Activated naive CD4-positive, alpha-beta T cell treated with anti-CD3 and anti-CD28 coated beads, Interleukin-2, amount 10 ng/mL, durations not matched to agents 7 days and 5 days (primary cell): ENCODE measurements around the gene RNF222.
"Not testable (repeated sequence)": the region's sequence is repeated elsewhere in the genome, so short reads cannot be mapped to it uniquely, and the experiment has no call there.

Experiments used
- CTCF ChIA-PET: fragments of 350-600 bp; sonication (Branson Sonifier 250); formaldehyde crosslinking; loops from one replicate; lab custom pipeline; 2021; ENCODE audit warnings: antibody characterized with exemption; lab: Charles Lee
- DNase-seq: peaks from one replicate; pipeline ENCODE4 v3.0.0-alpha.2; 2020
- H3K27ac Mint-ChIP-seq: one replicate; pipeline ENCODE4 v1.8.0; 2021; ENCODE audit warnings: mild to moderate bottlenecking, moderate library complexity, mixed read lengths
- H3K27me3 Mint-ChIP-seq: one replicate; pipeline ENCODE4 v1.8.0; 2021; ENCODE audit warnings: mild to moderate bottlenecking, mixed read lengths
- H3K36me3 Mint-ChIP-seq: one replicate; pipeline ENCODE4 v1.8.0; 2021; ENCODE audit warnings: mixed read lengths
- H3K4me1 Mint-ChIP-seq: one replicate; pipeline ENCODE4 v1.8.0; 2021; ENCODE audit warnings: mixed read lengths
- H3K4me3 Mint-ChIP-seq: one replicate; pipeline ENCODE4 v1.8.0; 2021; ENCODE audit warnings: mild to moderate bottlenecking, moderate library complexity, mixed read lengths
- H3K9me3 Mint-ChIP-seq: one replicate; pipeline ENCODE4 v1.8.0; 2021; ENCODE audit warnings: mixed read lengths

The RNF222 gene

GRCh38 chr17:8382880-8383142 is 14.8 kb downstream of the RNF222 start:
- Mint-ChIP-seq H3K36me3 (peaks cover 49% of the 10 kb centered on the region), H3K4me3 (peak overlapping the region; percentile 87), H3K4me1 (peaks cover 67% of the 10 kb centered on the region), H3K27me3 (no peaks in the 10 kb centered on the region), H3K9me3 (no peaks in the 10 kb centered on the region), H3K27ac (peak overlapping the region; percentile 88)
- DNase-seq: no peak
- CTCF ChIA-PET: interaction anchor here (0.7 kb wide), 1 partner anchor 10 kb away, joined by 3 read pairs; no protein-coding TSS in a partner anchor

- Mint-ChIP-seq H3K9me3 (no peaks in the 10 kb centered on the region), H3K4me3 (peak overlapping the region; percentile 87), H3K4me1 (peaks cover 72% of the 10 kb centered on the region), H3K27me3 (no peaks in the 10 kb centered on the region), H3K27ac (peak overlapping the region; percentile 88), H3K36me3 (peaks cover 54% of the 10 kb centered on the region)
- DNase-seq: no peak
- CTCF ChIA-PET: interaction anchor here (0.6 to 0.7 kb wide), 2 partner anchors 11 to 28 kb away, joined by 3 read pairs; no protein-coding TSS in a partner anchor
Measured at GRCh38 chr17:8382052-8382879, 15.4 kb downstream of the RNF222 start.

- DNase-seq: no peak
- peaks cover 68% of the 10 kb centered on the region for H3K36me3 Mint-ChIP-seq
- H3K4me1 Mint-ChIP-seq: peaks cover 81% of the 10 kb centered on the region
- CTCF ChIA-PET: no interaction called here
- H3K27ac Mint-ChIP-seq: peak overlapping the region; percentile 28
- no peaks in the 10 kb centered on the region for H3K27me3 Mint-ChIP-seq
- no peak overlapping the region for H3K4me3 Mint-ChIP-seq
- no peaks in the 10 kb centered on the region for H3K9me3 Mint-ChIP-seq
Measured at GRCh38 chr17:8380049-8380448, 17.6 kb downstream of the RNF222 start.

- Mint-ChIP-seq H3K36me3 (peaks cover 70% of the 10 kb centered on the region), H3K4me1 (peaks cover 72% of the 10 kb centered on the region)
- H3K9me3 Mint-ChIP-seq, H3K27me3 Mint-ChIP-seq, DNase-seq, H3K27ac Mint-ChIP-seq, H3K4me3 Mint-ChIP-seq: not testable (repeated sequence)
- CTCF ChIA-PET: interaction anchor here (1.1 to 1.2 kb wide), 2 partner anchors 369 to 517 kb away, joined by 3 to 4 read pairs; no protein-coding TSS in a partner anchor
Measured at GRCh38 chr17:8378117-8378516, 19.5 kb downstream of the RNF222 start.

GRCh38 chr17:8377422-8377821 is 20.2 kb downstream of the RNF222 start:
- H3K4me1 Mint-ChIP-seq: peaks cover 67% of the 10 kb centered on the region

GRCh38 chr17:8376271-8377067 is 21.2 kb downstream of the RNF222 start, which contains the start of gene KRABD2:
TSS of gene KRABD2 (minus strand) at chr17:8376704.
- H3K4me3 Mint-ChIP-seq: peak within 1 kb of the TSS; percentile 76
- no peaks in the 10 kb centered on the region for H3K27me3 Mint-ChIP-seq
- CTCF ChIA-PET: interaction anchor here (0.6 to 2.2 kb wide), 7 partner anchors 11 to 257 kb away, joined by 3 to 5 read pairs (median 5); no protein-coding TSS in a partner anchor
- peak; percentile 95 for DNase-seq
- peak within 1 kb of the TSS; percentile 86 for H3K27ac Mint-ChIP-seq
- peaks cover 55% of the 10 kb centered on the region for H3K36me3 Mint-ChIP-seq
- no peaks in the 10 kb centered on the region for H3K9me3 Mint-ChIP-seq
- peaks cover 61% of the 10 kb centered on the region for H3K4me1 Mint-ChIP-seq

More at GRCh38 chr17:8377422-8377821, 20.2 kb downstream of the RNF222 start:
- peak overlapping the region; percentile 76 for H3K4me3 Mint-ChIP-seq
- H3K9me3 Mint-ChIP-seq: no peaks in the 10 kb centered on the region
- H3K27ac Mint-ChIP-seq: peak overlapping the region; percentile 86
- CTCF ChIA-PET: interaction anchor here (1.1 to 2.2 kb wide), 8 partner anchors 12 to 518 kb away, joined by 3 to 5 read pairs (median 4); no protein-coding TSS in a partner anchor
- H3K36me3 Mint-ChIP-seq: peaks cover 63% of the 10 kb centered on the region
- DNase-seq: no peak
- H3K27me3 Mint-ChIP-seq: no peaks in the 10 kb centered on the region

- Mint-ChIP-seq H3K9me3 (no peaks in the 10 kb centered on the region), H3K4me3 (peak overlapping the region; percentile 76), H3K4me1 (peaks cover 54% of the 10 kb centered on the region), H3K27ac (peak overlapping the region; percentile 86), H3K36me3 (peaks cover 48% of the 10 kb centered on the region), H3K27me3 (no peaks in the 10 kb centered on the region)
- CTCF ChIA-PET: interaction anchor here (0.6 to 2.2 kb wide), 4 partner anchors 11 to 132 kb away, joined by 3 to 5 read pairs (median 5); no protein-coding TSS in a partner anchor
- no peak for DNase-seq
Measured at GRCh38 chr17:8375738-8376259, 21.8 kb downstream of the RNF222 start.

- H3K4me1 Mint-ChIP-seq: peaks cover 41% of the 10 kb centered on the region
- H3K9me3 Mint-ChIP-seq, H3K4me3 Mint-ChIP-seq, DNase-seq, H3K27me3 Mint-ChIP-seq, H3K27ac Mint-ChIP-seq, CTCF ChIA-PET: not testable (repeated sequence)
- peaks cover 45% of the 10 kb centered on the region for H3K36me3 Mint-ChIP-seq
Measured at GRCh38 chr17:8373856-8374255, 23.8 kb downstream of the RNF222 start.

GRCh38 chr17:8372422-8372821 is 25.2 kb downstream of the RNF222 start:
- Mint-ChIP-seq H3K4me1 (peaks cover 31% of the 10 kb centered on the region), H3K36me3 (peaks cover 35% of the 10 kb centered on the region), H3K27me3 (no peaks in the 10 kb centered on the region), H3K9me3 (no peaks in the 10 kb centered on the region), H3K4me3 (no peak overlapping the region), H3K27ac (no peak overlapping the region)
- DNase-seq: no peak
- CTCF ChIA-PET: no interaction called here

GRCh38 chr17:8371786-8372185 is 25.8 kb downstream of the RNF222 start:
- DNase-seq: no peak
- Mint-ChIP-seq H3K27ac (no peak overlapping the region), H3K27me3 (no peaks in the 10 kb centered on the region), H3K9me3 (no peaks in the 10 kb centered on the region), H3K4me1 (peaks cover 24% of the 10 kb centered on the region), H3K36me3 (peaks cover 28% of the 10 kb centered on the region), H3K4me3 (no peak overlapping the region)
- CTCF ChIA-PET: no interaction called here

GRCh38 chr17:8369944-8370343 is 27.7 kb downstream of the RNF222 start:
- peaks cover 9% of the 10 kb centered on the region for H3K4me1 Mint-ChIP-seq

GRCh38 chr17:8368193-8368592 is 29.4 kb downstream of the RNF222 start:
- CTCF ChIA-PET: interaction anchor here (0.6 kb wide), 1 partner anchor 26 kb away, joined by 5 read pairs; no protein-coding TSS in a partner anchor
- no peak overlapping the region for H3K27ac Mint-ChIP-seq

More at GRCh38 chr17:8369944-8370343, 27.7 kb downstream of the RNF222 start:
- CTCF ChIA-PET: no interaction called here
- Mint-ChIP-seq H3K27me3 (no peaks in the 10 kb centered on the region), H3K27ac (no peak overlapping the region), H3K9me3 (no peaks in the 10 kb centered on the region), H3K4me3 (no peak overlapping the region), H3K36me3 (peaks cover 20% of the 10 kb centered on the region)
- no peak for DNase-seq

GRCh38 chr17:8366231-8366630 is 31.4 kb downstream of the RNF222 start:
- CTCF ChIA-PET: no interaction called here
- Mint-ChIP-seq H3K27me3 (no peaks in the 10 kb centered on the region), H3K4me3 (no peak overlapping the region), H3K36me3 (peaks cover 18% of the 10 kb centered on the region), H3K27ac (no peak overlapping the region), H3K9me3 (no peaks in the 10 kb centered on the region), H3K4me1 (peaks cover 5% of the 10 kb centered on the region)
- no peak for DNase-seq

More at GRCh38 chr17:8368193-8368592, 29.4 kb downstream of the RNF222 start:
- H3K4me1 Mint-ChIP-seq: peaks cover 5% of the 10 kb centered on the region
- no peaks in the 10 kb centered on the region for H3K27me3 Mint-ChIP-seq
- H3K36me3 Mint-ChIP-seq: peaks cover 18% of the 10 kb centered on the region
- no peak for DNase-seq
- no peaks in the 10 kb centered on the region for H3K9me3 Mint-ChIP-seq
- H3K4me3 Mint-ChIP-seq: no peak overlapping the region

GRCh38 chr17:8365143-8365542 is 32.5 kb downstream of the RNF222 start:
- Mint-ChIP-seq H3K27me3 (no peaks in the 10 kb centered on the region), H3K4me1 (peaks cover 11% of the 10 kb centered on the region), H3K27ac (no peak overlapping the region), H3K4me3 (no peak overlapping the region), H3K36me3 (peaks cover 15% of the 10 kb centered on the region), H3K9me3 (no peaks in the 10 kb centered on the region)
- no peak for DNase-seq
- CTCF ChIA-PET: interaction anchor here (1.3 kb wide), 1 partner anchor 11 kb away, joined by 3 read pairs; the partner anchor contains the start of gene KRABD2
